Activated effector memory CD4-positive, alpha-beta T cell treated with Interleukin-2 at 50 U/mL for 16 hours (primary cell): ENCODE measurements around the gene CCDC91.
"Not testable (repeated sequence)": the region's sequence is repeated elsewhere in the genome, so short reads cannot be mapped to it uniquely, and the experiment has no call there.

ENCODE experiments used
- DNase-seq: peaks from one replicate; pipeline ENCODE4 v3.0.0-alpha.2; 2020

The CCDC91 gene

GRCh38 chr12:28234444-28234843 is 44.2 kb downstream of the CCDC91 start:
- no peak for DNase-seq

- no peak for DNase-seq
These were observed 44.8 kb downstream of the CCDC91 start for GRCh38 chr12:28235015-28235414.

- DNase-seq, result no peak
These were observed 45.7 kb downstream of the CCDC91 start for GRCh38 chr12:28235985-28236384.

- no peak for DNase-seq
These were observed 47.2 kb downstream of the CCDC91 start for GRCh38 chr12:28237423-28237822.

GRCh38 chr12:28239918-28240317 is 49.7 kb downstream of the CCDC91 start:
- DNase-seq, result no peak

GRCh38 chr12:28240853-28241252 is 50.6 kb downstream of the CCDC91 start:
- no peak for DNase-seq

GRCh38 chr12:28242129-28242495 is 51.9 kb downstream of the CCDC91 start:
- no peak for DNase-seq

- no peak for DNase-seq
These were observed 52.4 kb downstream of the CCDC91 start for GRCh38 chr12:28242496-28243309.

- DNase-seq, result no peak
These were observed 53.0 kb downstream of the CCDC91 start for GRCh38 chr12:28243310-28243633.

GRCh38 chr12:28247806-28248205 is 57.5 kb downstream of the CCDC91 start:
- DNase-seq, result no peak

GRCh38 chr12:28248555-28249145 is 58.4 kb downstream of the CCDC91 start:
- no peak for DNase-seq

- DNase-seq, result no peak
These were observed 62.9 kb downstream of the CCDC91 start for GRCh38 chr12:28253161-28253641.

- no peak for DNase-seq
These were observed 67.2 kb downstream of the CCDC91 start for GRCh38 chr12:28257411-28257810.

GRCh38 chr12:28258998-28259397 is 68.7 kb downstream of the CCDC91 start:
- DNase-seq, result no peak

- no peak for DNase-seq
These were observed 75.3 kb downstream of the CCDC91 start for GRCh38 chr12:28265435-28266042.

GRCh38 chr12:28267920-28268607 is 77.8 kb downstream of the CCDC91 start:
- DNase-seq, result not testable (repeated sequence)

- no peak for DNase-seq
These were observed 78.5 kb downstream of the CCDC91 start for GRCh38 chr12:28268608-28269229.

- DNase-seq, result no peak
These were observed 79.6 kb downstream of the CCDC91 start for GRCh38 chr12:28269851-28270250.

GRCh38 chr12:28278499-28278898 is 88.2 kb downstream of the CCDC91 start:
- DNase-seq, result no peak

GRCh38 chr12:28278960-28279359 is 88.7 kb downstream of the CCDC91 start:
- no peak for DNase-seq

GRCh38 chr12:28286352-28286751 is 96.1 kb downstream of the CCDC91 start:
- DNase-seq, result no peak

GRCh38 chr12:28290262-28290661 is 100.0 kb downstream of the CCDC91 start:
- no peak for DNase-seq

GRCh38 chr12:28292699-28293098 is 102.4 kb downstream of the CCDC91 start:
- DNase-seq, result no peak
